Activated CD4-positive, alpha-beta T cell treated with anti-CD3 and anti-CD28 coated beads, Interleukin-2, amount 50 U/mL, for 1 hour (primary cell): ENCODE results near the gene TMEM234.
A peak's percentile ranks its signal among the peaks of the same experiment; 100 is the strongest.
"Not testable (repeated sequence)": the region's sequence is repeated elsewhere in the genome, so short reads cannot be mapped to it uniquely, and the experiment has no call there.

Experiments used
- DNase-seq: peaks from one replicate; pipeline ENCODE4 v3.0.0-alpha.2; 2020

The TMEM234 gene

DNA sequence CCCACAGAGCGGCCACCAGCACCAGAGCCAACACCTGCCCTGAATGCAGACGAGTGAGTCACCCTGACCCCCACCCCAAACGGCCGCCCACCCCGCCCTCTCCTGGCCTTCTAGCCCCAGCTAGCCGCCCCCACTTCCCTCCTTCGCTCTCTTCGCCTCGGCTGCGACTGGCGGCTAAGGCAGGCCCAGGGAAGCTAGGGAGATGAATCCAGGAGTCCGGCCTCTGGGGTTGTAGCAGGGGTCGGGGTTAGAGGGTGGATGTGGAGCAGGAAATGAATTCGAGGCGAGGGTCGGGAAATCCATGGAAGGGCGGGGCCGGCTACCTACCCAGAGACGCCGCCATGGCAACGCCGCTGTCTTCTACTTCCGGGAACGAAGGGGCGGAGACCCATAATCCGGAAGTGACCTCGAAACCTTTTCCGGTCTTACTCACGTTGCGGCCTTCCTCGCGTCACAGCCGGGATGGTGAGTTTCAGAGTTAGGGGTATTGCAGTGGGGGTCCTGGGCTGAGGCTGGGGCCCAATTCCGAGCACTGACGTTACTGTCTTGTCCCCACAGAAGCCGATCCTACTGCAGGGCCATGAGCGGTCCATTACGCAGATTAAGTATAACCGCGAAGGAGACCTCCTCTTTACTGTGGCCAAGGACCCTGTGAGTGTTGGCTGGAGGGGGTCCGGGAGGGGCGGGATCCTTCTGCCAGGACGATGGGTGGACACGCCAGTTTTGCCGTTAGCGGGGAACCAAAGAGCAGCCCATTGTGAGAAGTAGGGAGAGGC lies at the start of gene TMEM234, which contains the start of gene EIF3I:
Gene TMEM234 (minus strand): TSS at position 374 of the 776 bp plus-strand sequence. CDS start 31 bp downstream, at position 343.
Gene EIF3I (plus strand): TSS at position 428 of the 776 bp plus-strand sequence. CDS start 35 bp downstream, at position 463.
- DNase-seq, result peak; percentile 88

DNA sequence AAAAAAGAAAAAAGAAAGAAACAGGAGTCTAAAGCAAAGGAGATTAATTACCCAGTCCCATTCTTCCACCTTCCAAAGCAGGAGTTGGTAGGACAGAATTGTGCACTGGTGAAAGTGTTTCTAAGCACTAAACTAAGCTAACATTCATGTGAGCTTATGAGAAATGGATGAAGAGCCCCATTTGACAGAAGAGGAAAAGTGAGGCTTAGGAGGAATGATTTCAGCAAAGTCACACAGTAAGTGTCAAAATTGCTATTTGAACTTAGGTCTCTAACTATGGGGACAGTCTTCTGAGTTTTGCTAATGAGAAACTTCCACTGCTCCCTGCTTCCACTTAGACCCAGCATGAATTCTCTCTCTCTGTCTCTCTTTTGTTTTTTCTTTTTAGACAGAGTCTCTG lies 47.6 kb upstream of the TMEM234 start:
- no peak for DNase-seq

DNA sequence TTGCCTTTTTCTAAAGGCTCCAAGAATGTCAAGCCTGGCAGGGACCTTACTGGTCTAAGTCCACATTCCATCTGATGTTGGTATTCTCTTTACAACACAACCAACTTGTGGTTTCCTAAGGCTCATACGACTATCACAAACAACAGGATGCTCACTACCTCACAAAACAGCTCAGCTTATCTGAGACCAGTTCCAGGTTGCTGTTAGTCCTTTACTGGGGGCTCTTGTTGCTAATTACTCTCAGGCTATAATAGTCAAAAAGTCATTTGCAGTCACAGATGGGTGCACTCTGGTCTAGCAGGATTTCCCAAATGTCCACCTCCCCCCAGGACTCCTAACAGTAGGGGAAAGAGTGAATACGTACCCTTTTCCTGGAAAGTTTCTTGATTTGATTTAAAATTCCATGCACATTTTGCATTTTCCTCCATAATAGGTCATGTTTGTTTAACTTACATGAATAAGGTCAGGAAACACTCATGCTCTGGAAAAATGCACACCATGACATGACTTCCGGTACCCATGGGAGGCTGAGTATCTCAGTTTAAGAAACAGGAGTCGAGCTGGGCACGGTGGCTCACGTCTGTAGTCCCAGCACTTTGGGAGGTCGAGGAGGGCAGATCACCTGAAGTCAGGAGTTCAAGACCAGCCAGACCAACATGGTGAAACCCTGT lies 44.9 kb upstream of the TMEM234 start:
- DNase-seq, result no peak

DNA sequence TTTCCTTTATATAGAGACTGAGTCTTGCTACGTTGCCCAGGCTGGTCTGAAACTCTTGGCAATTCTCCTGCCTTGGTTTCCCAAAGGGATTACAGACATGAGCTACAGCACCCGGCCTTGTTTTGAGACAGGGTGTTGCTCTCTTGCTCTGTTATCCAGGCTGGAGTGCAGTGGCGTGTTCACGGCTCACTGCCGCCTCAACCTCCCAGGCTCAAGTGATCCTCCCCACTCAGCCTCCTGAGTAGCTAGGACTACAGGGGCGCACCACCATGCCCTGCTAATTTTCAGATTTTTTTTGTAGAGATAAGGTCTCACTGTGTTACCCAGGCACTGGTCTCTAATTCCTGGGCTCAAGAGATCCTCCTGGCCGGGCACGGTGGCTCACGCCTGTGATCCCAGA lies 43.7 kb upstream of the TMEM234 start:
- no peak for DNase-seq

DNA sequence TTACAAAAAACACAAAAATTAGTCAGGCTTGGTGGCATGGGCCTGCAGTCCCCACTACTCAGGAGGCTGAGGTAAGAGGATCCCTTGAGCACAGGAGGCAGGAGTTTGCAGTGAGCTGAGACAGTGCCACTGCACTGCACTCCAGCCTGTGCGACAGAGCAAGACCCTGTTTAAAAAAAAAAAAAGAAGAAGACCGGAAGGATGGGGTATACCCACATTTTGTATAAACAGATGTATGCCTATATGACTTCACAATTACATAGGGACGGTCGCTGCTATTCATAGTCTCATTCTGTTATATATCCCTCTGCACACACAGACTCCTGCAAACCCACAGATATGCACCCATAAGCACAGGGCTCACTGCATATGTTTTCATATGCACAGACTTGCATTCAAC lies 41.6 kb upstream of the TMEM234 start:
- no peak for DNase-seq

DNA sequence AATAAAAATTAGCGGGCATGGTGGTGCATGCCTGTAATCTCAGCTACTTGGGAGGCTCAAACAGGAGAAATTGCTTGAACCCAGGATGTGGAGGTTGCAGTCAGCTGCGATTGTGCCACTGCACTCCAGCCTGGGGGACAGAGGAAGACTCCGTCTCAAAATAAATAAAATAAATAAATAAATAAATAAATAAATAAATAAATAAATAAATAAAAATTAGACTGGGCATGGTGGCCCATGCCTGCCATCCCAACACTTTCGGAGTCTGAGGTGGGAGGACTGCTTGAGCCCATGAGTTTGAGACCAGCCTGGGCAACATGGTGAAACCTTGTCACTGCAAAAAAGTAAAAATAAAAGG lies 41.1 kb upstream of the TMEM234 start:
- not testable (repeated sequence) for DNase-seq

DNA sequence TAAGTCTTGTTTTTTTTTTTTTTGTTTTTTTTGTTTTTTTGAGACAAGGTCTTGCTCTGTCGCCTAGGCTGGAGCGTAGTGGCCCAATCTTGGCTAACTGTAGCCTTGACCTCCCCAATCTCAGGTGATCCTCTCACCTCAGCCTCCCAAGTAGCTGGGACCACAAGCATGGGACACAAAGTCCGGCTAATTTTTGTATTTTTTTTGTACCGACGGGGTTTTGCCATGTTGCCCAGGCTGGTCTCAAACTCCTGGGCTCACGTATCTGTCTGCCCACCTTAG lies 35.0 kb upstream of the TMEM234 start:
- no peak for DNase-seq

DNA sequence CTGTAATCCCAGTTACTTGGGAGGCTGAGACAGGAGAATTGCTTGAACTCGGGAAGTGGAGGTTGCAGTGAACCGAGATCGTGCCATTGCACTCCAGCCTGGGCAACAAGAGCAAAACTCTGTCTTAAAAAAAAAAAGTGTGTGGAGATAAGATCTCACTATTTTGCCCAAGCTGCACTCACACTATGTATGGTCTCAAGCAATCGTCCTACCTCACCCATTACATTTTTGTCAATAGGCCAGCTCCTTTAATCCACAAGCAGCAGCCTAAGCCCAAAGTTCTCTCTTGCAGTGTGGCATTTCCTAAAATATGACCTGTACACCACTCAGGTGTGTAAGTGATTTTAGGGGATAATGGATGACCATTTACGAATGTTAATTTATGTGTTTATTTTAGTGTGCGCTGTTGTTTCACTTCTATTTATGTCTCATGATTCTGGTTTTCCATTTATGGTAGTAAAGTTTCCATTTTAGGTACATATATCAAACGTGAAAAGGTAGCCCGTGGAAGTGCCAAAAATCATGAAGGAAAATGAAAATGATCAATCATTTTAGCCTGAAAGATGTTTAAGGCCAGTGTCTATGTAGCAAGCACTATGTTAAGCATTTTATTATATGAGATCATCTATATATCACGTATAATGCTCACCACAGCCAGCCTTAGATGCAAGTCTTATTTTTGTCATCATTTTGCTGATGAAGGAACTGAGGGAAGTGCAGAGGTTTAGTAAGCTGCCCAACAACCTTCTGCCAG lies 34.5 kb upstream of the TMEM234 start:
- no peak for DNase-seq

DNA sequence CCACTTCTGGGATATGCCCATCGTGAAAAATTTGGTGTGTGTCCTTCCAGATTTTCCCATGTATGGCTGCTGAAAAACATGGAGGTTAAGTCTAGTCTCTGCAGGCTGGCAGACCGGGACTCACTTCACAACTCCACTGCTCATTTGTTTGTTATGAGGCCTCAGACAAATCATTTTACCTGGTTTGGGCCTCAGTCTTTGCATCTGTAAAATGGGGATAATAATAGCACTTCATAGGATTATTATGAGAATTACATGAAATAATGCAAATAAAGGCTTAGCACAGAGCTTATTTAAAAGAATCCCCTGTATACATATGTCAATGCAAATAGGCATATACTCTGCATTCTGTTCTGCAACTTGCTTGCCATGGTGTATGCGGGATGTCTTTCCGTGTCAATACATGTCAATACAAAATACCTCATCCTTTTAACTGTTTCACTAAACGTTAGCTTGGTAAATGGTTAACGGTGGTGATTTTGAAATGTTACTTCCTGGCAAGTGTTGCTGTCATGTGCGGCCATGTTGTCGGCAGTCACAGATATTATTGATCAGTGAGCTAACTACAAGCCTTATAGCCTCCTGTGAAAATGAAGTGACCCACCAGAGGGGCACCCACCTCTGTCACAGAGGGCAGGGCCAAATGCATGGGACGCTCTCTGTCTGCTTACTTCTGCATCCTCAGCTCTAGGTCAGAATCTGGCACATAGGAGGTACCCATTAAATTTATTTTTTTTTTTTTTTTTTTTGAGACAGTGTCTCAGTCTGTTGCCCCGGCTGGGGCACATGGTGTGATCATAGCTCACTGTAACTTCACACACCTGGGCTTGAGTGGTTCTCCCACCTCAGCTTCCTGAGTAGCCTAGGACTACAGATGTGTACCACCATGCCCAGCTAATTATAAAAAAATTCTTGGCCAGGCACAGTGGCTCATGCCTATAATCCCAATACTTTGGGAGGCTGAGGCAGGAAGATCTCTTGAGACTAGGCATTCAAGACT lies 33.2 kb upstream of the TMEM234 start:
- no peak for DNase-seq

DNA sequence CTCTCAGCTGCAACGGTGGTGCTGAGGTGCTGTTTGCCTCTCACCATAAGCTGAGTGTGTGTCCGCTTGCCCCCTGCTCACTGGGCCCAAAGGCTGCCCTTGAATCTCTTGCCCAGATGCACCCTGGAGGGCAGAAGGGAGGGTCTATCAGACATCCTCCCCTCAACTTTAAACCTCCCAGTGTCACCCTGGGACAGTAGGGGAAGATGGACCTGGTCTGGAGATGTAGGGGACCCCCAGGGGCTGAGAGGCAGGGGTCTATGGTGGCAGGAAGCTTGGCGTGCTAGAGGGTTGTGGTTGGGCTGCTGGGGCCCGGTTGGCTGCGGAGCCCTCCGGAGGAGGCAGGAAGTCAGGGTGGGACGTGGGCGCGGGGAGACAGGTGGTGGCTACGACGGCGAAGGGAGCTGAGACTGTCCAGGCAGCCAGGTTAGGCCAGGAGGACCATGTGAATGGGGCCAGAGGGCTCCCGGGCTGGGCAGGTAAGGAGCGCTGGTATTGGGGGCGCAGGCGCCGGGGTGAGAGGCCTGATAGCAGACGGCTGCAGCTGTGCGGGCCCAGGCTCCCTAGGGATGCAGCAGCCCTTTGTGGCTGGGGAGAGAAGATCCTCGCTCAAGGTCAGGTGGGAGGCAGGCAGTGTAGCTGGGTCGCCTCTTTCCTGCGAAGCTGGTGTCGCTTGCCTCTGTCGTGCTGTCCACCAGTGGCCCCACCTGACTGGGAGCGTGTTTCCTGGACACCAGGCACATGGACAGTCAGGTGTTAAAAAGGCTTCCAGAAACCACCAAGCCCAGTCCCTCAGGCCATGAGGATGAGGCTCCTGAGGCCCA lies 29.0 kb upstream of the TMEM234 start, which contains the start of gene LCK:
Gene LCK (plus strand): TSS at position 373 of the 824 bp plus-strand sequence. CDS start 23,065 bp downstream, outside the sequence.
- DNase-seq, result peak; percentile 53

DNA sequence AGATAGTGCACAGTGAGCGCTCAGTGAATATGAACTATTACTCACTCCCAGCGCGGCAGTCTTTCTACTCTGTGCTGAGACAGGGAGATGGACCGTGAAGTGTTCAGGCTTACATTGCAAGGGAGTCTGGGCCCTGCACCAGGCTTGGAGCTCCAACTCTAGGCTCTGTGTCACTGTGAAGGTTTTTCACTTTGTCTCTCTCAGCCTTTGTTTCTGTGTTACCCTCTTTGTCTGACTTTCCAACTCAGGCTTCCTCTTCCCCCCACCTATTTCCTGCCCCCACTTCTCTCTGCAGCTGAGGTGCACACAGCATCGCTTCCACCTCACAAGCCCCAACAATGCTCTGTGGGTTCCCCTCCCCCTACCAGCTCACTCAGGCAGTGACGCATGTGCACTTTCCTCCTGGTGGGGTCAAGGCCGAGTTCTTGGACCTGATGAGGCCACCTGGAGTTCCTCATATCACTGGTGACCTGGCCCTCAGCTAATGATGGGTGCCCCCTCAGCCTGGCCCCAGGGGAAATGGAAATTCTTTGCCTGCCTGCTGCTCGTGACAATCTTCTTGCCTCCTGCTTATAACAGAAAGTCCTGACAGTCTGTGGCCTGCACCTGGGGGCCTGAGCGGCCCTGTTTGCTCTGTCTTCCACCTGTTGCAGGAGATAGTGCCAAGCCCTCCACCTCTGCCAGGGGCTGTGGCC lies 27.8 kb upstream of the TMEM234 start:
- DNase-seq, result peak; percentile 78

DNA sequence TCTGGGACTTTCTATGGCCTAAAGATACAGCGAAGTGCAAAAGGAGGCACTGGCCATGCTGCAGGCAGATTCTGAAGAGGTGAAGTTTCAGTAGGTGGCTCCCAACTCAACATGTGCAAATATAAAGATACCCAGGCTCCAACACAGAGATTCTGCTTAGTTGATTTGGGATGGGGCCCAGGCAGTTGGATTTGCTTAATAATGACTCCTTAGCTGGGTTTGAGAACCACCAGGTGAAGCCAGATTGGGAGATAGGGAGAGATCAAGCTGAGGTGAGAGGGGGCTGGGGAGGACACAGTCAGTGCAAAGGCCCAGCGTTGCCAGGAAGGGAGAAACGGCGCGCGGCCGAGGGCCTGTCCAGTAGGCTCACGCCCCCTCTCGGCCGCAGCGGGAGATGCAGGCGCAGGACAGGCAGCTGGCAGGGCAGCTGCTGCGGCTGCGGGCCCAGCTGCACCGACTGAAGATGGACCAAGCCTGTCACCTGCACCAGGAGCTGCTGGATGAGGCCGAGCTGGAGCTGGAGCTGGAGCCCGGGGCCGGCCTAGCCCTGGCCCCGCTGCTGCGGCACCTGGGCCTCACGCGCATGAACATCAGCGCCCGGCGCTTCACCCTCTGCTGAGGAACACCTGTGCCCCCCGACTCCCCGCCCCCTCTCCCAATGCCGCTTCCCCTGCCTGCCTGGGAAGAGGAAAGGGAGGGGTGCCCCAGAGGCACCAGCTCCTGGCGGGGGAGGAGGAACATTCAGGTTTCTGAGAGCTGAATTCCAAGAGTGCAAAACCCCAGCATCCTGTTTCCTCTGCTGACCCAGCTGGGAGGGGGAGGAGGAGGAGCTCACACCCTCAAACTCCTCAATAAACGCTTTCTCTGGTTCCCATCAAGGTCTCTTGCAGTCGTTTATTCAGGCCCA lies 26.1 kb upstream of the TMEM234 start:
- peak; percentile 68 for DNase-seq

DNA sequence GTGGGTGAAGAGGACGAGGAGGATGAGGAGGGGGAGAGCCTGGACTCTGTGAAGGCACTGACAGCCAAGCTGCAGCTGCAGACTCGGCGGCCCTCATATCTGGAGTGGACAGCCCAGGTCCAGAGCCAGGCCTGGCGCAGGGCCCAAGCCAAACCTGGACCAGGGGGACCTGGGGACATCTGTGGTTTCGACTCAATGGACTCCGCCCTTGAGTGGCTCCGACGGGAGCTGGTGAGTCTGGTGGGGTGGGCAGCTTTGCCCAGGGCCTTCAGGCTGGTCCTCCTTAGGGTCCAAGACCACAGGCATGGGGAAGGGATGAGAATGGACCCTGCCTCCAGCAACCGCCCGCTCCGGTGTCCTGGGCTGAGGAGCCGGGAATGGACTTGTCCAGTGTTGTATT lies 25.3 kb upstream of the TMEM234 start:
- DNase-seq, result no peak

DNA sequence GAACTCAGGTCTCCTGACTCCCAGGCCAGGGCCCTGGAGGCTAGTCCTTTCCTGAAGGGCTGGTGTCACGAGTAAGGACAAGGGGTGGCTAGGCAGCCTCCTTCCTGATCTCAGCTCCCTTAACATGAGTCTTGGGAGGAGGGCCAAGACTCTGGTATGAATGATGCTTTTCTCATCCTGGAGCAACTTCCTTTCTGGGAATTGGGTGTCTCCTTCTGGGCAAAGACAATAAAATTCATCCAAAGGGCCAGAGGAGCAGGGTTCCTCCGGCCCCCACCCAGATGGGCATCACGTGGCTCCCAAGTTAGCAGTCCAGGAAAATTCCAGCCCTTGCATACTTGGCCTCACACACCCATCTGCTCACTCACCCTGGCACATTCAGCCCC lies 24.7 kb upstream of the TMEM234 start, which contains the start of gene FAM167B:
Gene FAM167B (plus strand): TSS at position 335 of the 386 bp plus-strand sequence. CDS start 200 bp downstream, outside the sequence.
- no peak for DNase-seq

DNA sequence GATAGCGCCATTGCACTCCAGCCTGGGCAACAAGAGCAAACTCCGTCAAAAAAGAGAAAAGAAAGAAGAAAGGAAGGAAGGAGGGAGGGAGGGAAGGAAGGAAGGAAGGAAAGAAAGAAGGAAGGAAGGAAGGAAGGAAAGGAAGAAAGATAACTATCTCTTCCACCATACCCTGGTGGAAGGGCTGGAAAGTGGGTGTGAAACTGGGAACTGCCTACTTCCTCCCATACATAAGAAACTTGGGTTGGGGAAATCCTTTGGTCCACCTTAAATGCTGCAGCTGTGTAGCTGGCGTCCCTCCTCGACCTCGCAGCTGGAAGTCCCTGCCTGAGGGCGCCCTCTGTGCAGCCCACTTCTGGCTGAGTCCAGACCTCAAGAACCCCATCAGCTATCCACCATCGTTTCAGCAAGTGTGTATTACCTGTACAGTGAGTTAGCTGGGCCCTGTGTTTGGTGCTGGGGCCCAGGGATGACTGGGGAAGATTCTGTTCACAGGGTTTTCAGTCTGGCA lies 20.2 kb upstream of the TMEM234 start:
- no peak for DNase-seq

DNA sequence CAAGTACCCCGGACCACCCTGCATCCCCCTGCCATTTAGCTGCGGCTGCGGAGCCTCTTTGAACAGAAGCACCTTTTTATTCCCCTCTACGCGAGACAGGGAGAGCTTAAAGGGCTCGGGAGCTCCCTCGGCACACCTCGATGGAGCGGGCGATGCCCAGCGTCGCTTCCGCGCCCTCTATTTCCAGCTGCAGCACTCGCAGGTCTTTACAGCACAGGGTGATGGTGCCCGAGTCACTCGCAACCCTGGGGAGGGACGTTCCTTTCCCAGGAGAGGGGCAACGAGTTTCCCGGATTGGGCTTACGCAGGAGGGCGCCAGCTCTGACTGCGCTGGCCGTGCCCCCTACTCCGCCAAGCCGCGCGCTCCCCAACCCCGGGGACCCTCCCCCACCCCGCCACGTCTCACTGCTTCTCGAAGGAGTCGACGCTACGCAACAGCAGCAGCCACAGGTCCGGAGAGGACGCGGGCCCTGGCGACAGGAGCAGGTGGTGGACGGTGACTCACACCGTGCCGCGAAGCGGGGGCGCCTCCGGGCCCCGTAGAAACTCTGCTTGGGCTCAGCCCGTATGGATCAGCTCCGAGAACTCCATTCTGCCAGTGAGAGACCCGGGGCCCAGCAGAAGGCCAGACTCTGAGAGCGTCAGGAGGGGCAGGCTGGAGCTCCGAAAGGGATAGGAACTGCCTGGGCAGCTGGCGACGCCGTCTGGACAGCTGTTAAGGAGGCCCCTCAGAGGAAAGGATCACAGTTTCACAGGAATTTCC lies 19.0 kb upstream of the TMEM234 start:
- peak; percentile 43 for DNase-seq

DNA sequence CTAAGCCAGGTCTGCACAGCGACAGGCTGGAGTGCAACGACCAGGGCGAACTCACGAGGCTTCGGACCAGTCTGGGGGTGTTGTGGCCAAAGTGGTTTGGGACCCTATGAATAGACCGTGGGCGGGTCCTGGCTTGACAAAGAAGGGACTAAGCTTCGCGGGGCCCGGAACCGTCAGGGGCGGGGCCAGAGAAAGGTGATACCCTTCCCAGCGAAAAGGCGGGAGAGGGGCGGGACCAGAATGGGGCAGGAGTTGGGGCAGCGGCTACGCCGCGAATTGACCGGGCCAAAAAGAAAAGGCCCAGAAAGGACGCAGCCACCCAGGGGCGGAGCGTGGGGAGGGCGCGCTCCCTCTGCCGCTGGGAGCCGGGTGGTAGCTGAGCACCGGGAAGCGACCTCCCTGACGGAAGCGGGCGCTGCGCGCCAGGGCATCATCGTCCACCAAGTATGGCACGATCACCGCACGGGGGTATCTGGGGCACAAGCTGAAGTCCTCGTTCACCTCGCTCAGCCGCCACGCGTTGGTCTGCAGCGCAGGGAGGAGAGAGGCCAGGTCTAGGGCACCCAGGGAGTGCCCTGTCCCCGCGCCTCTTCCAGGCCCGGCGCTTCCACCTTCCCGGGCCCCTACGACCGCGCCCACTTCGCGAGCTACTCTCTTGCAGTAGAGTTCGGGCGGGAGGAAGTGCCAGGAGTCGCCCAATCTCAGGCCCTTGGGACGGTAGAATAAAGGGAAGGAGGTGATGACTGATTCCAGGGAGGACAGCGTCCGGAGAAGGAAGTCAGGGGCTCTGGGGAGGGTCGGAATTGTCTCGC lies 18.2 kb upstream of the TMEM234 start:
- peak; percentile 62 for DNase-seq

DNA sequence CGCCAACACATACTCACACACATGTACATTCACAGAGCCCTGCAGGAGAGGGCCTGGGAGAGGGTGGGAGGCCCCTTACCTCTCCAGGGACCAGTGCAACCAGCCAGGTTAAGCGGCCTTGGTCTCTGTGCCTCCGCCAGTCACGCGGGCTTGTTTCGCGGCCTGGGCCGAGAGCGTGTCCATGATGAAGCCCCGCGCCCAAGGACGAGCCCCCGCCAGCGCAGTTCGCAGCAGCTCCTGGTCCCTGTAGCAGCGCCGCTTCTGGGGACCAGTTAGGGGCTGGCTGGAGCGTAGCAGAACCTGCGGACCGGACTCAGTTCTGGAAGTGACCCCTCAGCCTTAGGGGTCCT lies 17.6 kb upstream of the TMEM234 start:
- no peak for DNase-seq
